NOMO-1 (cell line): ENCODE results near the gene CASK.
A peak's percentile ranks its signal among the peaks of the same experiment; 100 is the strongest.
"Not testable (repeated sequence)": the region's sequence is repeated elsewhere in the genome, so short reads cannot be mapped to it uniquely, and the experiment has no call there.

Experiments
- DNase-seq, 2 experiments: peaks; one replicate each; lab custom pipeline; 2025; ENCODE audit not compliant: unreplicated experiment in 2 of 2; lab: John Stamatoyannopoulos, UW

Gene CASK

DNA sequence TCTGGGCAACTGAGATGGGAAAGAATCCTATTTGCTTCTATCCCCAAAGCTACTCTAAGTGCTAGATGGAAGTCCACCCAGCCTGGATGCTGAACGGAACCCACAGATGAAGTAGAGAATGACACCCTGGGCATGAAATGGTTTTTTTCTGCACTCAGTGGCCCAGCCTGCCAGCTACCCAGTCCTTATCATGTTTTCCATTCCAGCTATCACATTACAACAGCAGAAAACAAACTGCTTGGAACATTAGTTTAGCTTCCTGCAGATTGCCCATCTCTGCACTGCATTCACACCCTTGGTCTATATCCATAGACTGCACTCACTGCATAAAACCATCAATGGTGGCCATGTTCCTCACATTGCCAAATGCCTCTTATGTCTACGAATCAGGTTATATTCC is 397.1 kb downstream of the CASK start:
- DNase-seq, result no peak

DNA sequence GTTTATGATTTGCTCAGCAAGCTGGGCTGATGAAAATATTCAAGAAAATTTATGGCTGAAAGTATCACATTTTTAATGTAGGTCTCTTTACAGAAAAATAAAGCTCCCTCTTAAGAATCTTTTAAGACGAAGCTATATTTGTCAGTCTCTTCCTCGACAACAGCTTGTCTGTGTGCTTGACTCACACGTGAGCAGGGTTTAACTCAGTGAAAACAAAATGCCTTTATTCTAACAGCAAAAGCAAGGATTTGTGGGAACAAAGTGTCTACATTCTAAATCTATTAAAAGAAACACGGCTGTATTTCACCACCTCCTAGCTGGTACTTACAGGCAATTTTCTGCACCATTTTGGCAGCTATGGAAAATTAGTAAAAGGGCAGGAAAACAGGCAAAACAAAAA is 400.7 kb downstream of the CASK start:
- no peak for DNase-seq

DNA sequence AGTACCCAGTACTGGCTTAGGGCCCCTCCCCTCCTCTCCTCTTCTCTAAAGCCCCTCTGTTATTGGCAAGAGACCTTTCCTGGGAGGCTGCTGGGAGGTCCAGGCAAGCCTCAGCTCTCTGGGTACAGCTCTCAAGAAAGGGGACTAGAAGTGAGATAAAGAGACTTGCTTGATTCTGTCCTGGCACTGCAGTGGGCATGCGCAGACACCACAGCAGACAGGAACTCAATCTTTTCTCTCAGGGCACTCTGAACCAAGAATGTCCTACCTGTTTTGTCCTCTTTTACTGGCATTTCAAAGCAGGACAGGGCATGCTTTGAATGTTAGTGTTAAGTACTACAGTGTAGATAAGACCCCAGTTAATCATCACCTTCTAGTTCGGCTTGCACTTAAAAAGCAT is 401.3 kb downstream of the CASK start:
- no peak for DNase-seq

DNA sequence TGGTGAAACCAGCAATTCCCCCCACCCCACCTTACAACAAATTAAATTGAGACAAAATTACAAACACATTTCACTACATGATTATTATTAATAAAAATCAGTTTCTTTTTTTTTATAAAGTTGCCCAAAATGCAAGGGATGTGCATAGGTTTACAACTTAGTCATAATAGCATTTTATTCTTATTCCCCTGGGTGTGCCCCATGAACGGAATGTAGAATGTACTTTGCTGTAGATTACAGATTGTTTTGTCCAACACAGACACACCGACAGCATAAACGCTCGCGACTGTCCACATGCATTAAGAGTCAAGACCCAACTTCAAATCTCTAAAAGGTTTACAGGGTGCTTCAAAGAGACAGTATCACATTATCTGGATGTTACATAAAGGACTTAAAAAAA is 403.9 kb downstream of the CASK start:
- DNase-seq, result no peak

DNA sequence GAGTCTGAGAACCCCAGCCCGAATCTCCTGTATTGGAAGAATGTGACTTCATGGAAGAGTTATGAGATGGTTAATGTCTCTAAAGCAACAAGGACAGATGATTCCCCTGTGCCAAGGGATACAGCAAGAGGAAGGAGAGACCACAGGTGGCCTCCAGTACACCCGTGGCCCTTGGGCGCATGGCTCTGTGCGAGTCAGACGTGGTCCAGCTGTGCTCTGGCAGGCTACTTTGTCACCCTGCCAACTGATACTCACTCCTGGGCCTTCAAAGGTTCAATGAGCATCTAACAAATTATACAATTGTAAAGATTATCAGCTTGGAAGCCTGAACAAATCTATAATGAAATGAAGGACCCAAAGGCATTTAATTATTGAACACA is 404.5 kb downstream of the CASK start:
- no peak for DNase-seq

DNA sequence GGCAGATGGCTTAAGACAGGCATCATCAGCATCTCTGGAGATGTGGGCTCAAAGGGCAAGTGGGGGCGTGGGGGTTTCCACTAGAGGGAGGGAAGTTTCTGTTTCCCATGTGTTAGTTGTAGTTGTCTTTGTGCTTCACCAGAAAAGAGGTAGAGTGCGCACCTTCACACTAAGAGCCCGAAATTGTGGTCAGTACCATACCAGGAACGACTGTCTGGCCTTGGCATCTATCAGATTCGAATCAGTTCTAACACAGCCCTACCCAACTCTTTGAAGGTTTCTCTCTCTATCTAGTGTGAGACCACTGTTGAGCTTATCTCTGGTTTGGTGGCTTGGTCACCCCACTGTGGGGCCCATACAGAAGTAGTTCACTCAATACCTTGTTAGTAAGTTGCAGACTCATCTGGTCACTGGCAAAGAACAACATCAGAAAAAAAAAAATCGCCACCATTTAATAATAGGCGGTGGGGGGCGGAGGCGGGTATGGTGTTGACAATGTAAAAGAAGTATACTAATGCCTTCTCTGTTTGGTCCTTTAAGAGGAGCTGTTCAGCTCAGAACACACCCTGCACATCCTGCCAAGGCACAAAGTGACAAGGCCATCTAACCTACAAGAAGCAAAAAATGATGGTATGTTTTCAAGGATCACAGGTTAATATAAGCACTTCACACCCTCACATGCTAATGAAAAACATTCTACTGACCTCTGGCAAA is 405.1 kb downstream of the CASK start:
- no peak for DNase-seq

DNA sequence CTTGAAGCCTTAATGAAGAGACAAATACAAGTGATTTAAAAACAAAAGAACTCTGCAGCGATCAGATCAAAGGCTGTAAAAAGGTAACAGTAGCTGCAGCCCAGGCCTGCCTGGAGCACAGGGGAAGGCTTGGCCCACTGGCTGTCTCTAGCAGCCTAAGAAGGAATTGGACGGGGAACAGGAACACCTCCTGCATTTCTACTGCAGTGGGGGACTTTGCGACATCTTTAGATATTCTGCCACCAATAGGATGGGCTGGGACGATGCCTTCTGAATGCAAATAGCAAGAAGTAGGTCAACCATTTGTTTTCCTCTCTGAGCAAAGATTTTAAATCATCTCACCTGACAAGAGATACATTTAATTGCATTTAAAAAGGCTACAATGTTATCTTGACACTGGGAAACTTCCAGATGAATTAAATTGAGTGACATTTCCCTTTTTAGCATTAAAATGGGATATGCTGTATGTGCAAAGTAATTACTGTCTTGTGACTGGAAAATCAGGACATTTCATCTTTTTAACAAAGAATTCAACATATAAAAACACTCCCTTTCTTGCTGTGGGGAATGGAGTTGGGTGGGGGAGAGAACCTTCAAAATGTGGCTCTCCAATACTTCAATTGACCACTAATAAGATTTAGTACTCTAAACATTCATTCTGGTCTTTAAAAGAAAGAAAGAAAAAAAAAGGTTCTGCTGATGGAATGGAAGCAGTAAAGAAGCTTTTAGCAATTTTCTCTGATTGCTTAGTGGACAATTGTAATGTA is 406.2 kb downstream of the CASK start:
- DNase-seq, result no peak

DNA sequence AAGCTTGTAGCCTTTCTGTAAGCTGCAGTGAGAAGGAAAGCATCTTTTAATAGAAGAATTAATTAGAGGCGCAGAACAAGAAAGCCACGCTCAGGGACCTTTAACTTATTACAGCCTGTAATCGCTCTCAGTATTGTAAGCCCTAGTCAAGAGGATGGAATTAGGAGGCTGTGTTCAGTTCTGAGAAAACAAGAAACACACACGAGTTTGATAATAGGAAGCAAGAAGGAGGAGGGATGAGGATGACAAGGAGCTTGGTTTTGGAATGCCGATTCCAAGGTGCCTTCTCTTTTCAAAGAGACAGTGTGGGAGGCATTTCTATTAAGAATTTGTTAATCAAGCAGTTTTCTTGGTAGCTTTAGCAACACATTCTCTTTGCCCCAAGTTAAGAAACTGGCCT is 406.9 kb downstream of the CASK start:
- no peak for DNase-seq

DNA sequence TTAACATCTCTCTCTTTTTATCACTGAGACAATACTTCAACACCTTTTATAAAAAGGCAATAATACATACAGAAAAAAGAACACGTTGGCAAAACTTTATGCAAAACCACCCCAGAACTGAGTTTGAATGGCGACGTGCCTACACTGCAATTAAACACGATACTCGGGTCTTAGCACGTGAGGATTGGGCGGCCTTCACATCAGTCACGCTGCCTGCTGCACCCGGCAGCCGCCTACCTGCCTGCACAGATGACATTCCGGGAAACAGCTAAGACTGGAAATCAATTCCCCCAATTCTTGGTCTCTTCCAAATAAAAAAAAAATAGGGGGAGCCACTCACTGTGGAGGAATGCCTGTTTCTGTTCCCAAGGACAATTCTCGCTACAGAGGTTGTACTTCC is 408.0 kb downstream of the CASK start:
- no peak for DNase-seq

DNA sequence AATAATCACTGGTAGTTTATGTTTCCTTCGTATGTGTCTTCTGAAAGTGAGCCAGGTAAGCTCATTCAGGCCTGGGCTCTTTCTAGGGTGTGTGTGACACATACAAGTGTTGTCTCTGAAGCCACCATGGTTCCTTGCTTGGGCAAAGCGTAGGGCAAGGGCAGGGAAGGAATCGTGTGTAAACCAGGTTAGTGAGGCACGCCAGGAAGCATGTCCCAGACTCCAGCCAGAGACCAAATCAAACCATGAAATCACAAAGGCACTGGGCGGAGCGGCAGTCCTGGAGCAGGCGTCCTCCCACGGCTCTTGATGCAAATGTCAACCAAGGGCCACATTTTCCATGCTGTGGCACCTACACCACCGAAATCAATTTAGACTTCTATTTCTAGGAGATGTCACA is 409.2 kb downstream of the CASK start:
- no peak for DNase-seq

DNA sequence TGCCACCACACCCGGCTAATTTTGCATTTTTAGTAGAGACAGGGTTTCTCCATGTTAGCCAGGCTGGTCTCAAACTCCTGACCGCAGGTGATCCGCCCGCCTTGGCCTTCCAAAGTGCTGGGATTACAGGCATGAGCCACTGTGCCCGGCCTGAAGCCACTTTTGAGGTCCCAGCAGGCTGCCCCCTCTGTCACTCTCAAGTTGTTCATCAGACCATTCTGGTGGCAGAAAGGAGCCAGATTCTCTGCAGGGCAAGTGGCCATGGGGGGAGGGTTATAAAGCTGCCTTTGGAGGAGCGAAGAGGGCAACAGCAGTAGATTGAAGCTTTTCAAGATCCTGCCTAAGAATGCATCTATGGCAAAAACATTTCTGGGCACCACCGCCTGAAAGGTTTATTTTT is 410.5 kb downstream of the CASK start:
- DNase-seq, result not testable (repeated sequence)

DNA sequence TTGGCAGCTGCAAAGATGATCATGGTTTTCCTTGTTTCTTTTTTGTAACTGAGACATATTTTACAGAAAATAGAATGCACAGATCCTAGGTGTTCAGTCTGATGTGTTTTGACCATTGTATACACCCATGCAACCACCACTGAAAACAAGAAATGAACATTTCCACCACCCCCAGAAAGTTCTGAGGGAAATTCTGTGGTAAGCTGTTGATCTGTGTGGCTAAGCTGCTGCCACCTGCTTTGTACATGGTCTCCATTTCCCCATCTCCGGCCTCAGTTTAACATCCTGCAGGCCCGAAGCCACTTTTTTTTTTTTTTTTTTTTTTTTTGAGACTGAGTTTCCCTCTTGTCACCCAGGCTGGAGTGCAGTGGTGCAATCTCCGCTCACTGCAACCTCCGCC is 411.0 kb downstream of the CASK start:
- DNase-seq, result no peak

DNA sequence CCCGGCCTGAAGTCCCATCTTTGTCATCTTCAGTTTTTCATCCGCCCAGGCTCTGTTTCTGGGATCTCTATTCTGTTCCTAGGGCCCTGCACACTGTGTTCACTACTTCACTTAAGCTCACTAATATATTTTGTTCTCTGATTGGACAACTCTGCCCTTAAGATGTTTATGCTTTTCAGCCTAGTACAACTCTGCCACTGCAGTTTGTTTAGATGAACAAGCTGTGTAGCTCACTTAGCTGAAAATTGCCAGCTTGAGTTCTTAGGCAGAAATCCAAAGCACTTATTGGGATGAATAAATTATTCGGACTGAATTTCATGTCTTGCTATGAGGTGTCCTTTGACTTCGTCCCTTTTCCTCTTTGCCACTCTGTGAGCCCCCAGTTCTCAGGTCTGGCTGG is 415.4 kb downstream of the CASK start:
- no peak for DNase-seq

DNA sequence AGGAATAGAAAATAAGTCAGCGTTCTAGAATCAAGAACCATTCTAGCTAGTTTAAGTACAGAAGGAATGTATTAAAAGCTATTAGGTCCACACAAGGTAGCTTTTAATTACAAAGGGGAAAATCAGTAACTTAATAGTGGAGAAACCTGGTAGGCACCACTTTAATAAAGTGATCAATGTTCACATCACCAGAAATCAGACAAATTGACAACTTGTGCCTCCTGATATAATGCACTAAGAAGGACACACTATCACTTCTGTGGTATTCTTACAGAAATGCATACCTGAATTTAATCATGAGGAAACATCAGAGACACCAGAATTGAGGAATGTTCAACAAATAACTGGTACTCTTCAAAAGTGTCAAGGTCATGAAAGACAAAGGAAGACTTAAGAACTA is 421.4 kb downstream of the CASK start:
- DNase-seq, result no peak

DNA sequence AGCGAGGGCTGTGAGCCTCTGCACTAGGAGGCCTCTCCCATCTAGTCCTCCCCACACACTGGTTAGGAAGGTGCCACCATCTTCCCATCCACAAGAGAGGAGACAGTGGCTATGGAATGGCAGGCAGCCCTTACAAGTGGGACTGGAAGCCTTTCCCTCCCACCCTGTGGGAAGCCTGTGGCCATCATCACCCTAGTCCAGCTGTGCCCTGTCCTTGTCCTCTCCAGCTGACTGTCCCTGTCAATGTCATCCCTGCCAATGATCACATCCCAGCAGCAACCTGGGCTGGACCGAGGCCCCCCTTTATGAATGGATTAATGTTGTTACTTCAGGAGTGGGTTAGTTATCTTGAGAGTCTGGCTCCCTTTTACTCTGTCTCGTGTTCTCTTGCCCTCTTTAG is 423.4 kb downstream of the CASK start:
- DNase-seq, result no peak

DNA sequence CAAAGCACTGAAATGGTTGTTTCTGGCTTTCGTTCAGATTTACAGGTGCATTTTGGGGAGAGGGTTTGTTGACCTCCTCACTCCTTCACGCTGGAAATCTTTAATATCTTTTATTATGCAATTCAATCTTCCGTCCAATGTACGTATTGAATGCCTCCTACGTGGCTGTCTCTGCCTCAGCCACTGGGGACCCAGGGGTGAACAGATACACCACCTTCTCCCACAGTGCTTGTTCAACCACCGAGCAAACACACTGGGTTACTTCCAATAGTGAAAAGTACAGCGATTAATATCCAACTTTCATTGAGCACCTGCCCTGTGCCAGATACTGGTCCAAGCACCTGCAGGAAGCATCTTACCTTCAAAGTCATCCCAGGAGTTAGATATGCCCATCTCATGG is 424.2 kb downstream of the CASK start:
- DNase-seq, result no peak

DNA sequence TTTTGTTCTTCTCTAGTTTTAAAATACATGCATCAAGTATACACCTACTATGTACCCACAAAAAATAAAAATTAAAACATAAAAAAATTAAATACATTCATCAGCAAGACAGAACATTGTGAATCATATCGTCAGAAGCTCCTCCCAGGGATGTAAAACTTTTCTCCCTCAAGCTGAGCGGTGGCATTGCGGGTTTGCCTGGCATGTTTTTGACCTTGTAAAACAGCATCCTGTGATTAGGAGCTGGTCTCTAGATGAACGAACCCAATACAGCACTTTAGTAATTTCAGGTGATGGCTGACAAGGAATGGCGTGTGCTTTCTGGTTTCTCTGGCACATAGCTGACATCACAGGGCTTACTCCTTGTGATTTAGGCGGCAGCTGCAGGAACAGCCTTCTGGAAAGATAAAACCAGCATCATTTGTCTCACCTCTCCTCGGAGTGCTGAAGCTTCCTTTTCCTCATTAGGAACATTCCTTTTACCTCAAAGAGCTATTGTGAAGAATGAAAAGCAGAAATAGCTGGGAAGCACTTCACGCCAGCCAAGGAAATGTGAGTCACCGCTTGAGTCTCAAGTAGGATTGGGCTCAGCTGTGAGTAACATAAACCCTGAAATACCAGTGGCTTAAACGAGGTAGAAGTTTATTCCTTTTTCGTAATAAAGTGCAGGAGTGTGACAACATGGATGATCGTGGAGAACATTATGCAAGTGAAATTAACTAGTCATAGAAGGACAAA is 431.9 kb downstream of the CASK start:
- DNase-seq, result peak; percentile 6 to 8

DNA sequence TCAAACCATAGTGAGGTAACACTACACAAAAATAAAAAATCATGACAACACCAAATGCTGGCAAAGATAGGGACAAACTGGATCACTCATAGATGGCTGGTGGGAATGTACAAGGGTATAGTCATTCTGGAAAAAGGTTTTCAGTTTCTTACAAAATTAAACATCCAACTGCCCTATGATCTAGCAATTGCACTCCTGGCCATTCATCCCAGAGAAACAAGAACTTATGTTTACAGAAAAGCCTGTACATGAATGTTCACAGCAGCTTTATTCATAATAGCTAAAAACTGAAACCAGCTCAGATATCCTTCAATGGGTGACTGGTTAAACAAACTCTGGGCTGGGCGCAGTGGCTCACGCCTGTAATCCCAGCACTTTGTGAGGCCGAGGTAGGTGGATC is 432.9 kb downstream of the CASK start:
- DNase-seq, result no peak

DNA sequence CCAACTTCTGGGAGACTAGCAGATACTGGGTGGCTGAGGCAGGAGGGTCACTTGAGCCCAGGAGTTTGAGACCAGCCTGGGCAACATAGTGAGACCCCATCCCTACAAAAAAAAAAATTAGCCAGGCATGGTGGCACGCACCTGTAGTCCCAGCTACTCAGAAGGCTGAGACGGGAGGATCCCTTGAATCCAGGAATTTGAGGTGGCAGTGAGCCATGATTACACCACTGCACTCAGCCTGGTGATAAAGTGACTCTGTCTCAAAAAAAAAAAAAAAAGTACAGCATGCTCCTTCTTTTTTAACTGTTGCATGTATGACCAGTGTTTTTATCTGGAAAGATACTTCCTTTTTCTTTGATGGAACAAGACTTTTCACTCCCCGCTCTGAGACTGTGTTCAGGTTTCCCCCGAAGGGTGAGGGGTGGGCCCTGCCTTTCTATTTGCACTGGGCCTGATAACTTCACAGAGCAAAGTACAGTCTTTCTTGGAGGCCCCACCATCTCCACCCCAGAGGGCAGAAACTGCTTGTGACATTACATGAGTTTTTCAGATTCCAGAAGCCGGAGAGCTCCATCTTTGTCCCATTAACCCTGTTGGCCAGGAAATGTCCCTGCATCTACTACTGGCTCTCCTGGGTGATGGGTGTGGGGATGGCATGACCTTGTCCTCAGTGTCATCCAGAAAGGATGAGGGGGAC is 441.1 kb downstream of the CASK start:
- DNase-seq, result no peak

DNA sequence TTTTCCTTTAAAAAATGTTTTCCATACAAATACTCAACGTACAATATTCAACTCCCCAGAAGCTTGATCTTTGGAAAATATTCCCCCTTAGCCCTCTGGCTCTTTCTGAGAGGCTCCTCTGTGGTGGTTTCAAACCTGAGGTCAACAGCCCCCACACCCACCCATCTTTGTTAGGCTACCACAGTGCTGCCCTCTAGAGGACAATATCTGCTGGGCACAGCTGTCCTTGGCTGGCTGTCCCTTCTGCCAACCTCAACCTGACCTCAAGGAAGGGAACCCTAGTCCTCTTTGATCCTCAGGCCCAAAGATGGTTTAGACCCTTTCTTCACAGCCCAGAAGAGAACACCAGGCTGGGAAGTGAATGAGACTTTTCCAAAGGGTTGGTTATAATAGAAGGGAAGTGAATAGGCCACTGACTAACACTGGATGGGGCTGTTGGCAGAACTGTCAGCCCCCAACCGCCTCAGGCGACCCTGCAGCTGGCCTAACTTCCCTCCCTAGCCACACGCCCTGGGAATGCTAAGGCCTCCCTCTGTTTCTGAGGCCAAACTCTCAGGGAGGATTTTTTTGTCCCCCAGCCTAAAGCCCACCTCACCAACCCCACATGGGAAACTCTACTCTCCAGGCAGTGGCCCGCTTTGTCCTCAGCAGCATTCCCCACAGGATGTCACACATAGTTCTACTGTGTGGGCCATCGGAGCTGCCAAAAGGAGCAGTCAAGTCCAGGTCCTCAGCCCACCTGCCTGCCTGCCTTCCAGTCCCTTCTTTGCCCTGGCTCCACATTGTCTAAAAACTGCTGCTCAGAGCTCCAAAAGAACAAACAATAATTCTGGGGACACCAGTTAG is 441.9 kb downstream of the CASK start:
- peak in 1 of 2 experiments; percentile 22 for DNase-seq
